K562 (cell line): Measurements from ENCODE around the gene ANKRD34A. TPM values are rescaled to one million over a fixed set of nuclear protein-coding genes. Genes with fewer than 3 reads are reported as not detected.
A peak's percentile ranks its signal among the peaks of the same experiment; 100 is the strongest.

Experiments used
- ATAC-seq: fragments of 200-7000 bp; cut with Tn5 transposase; 3 replicates; pipeline ENCODE4 v1.9.1; 2020; ENCODE audit warnings: moderate library complexity
- BruUV-seq: library from RNA; stranded (reverse); fragments of 400-500 nt; replicated peaks from 2 replicates; lab custom pipeline; 2021; lab: Mats Ljungman, UMichigan
- CTCF ChIA-PET: fragments of 300-600 bp; formaldehyde crosslinking; extraction: SDS; loops from one replicate; lab custom pipeline; 2021; ENCODE audit warnings: low intra/inter-chr PET ratio; lab: Yijun Ruan, JAX
- POLR2A ChIA-PET: fragments of 300-600, 350-650 bp; sonication (Branson Sonifier 250); formaldehyde crosslinking; extraction: SDS; loops from one replicate; lab custom pipeline; 2021; ENCODE audit warnings: antibody characterized with exemption, inconsistent platforms; lab: Yijun Ruan, JAX
- DNase-seq, 4 experiments: peaks; one replicate each; pipeline versions ENCODE4 v3.0.0 to v3.0.0-alpha.2; 2011 to 2018; ENCODE audit warnings: low spot score in 3 of 4, mixed read lengths in 3 of 4; ENCODE audit errors: extremely low read depth in 1 of 4
- FAIRE-seq: peaks from 2 replicates; lab custom pipeline; 2011; peaks lifted over from hg19 to GRCh38; lab: Jason Lieb, UNC
- H2AFZ ChIP-seq: 2 replicates; pipeline ENCODE4 v1.6.0; 2011; ENCODE audit warnings: low read depth, low read length, control low read depth, inconsistent platforms
- H3K27ac ChIP-seq: fragments of 200-600 bp; 3 replicates; pipeline ENCODE4 v1.8.0; 2011; ENCODE audit warnings: low read depth, mild to moderate bottlenecking, control low read depth, inconsistent platforms, low read length, moderate library complexity, mixed read lengths; ENCODE audit errors: extremely low read depth
- H3K27me3 ChIP-seq, 2 experiments: fragments of 300-600 bp in 1 of 2; 2 replicates in 1 of 2; 3 replicates in 1 of 2; pipeline versions ENCODE4 v1.6.0 to v1.8.0; 2011; ENCODE audit warnings: inconsistent platforms in 2 of 2, low read length in 2 of 2, mild to moderate bottlenecking in 1 of 2, mixed read lengths in 1 of 2, moderate library complexity in 1 of 2; ENCODE audit not compliant: control insufficient read depth in 2 of 2, insufficient read depth in 2 of 2
- H3K36me3 ChIP-seq: fragments of 300-600 bp; 3 replicates; pipeline ENCODE4 v1.8.0; 2011; ENCODE audit warnings: mild to moderate bottlenecking, low read length, inconsistent platforms; ENCODE audit not compliant: control insufficient read depth, insufficient read depth
- H3K4me1 ChIP-seq, 2 experiments: fragments of 200-600 bp in 1 of 2; replicated peaks in 1 of 2; 2 replicates in 1 of 2; 3 replicates in 1 of 2; pipeline versions ENCODE4 v1.5.1 to v1.8.0; 2011; ENCODE audit warnings: inconsistent platforms in 2 of 2, low read length in 2 of 2, mild to moderate bottlenecking in 1 of 2, mixed read lengths in 1 of 2, moderate library complexity in 1 of 2; ENCODE audit not compliant: control insufficient read depth in 2 of 2, insufficient read depth in 2 of 2
- H3K4me2 ChIP-seq: 2 replicates; pipeline ENCODE4 v1.6.1; 2011; ENCODE audit warnings: low read length, control low read depth, inconsistent platforms, mixed read lengths; ENCODE audit not compliant: insufficient read depth
- H3K4me3 ChIP-seq: fragments of 200-600 bp; sonication (generic), shearing (Covaris generic); 2 replicates; pipeline ENCODE4 v1.5.1; 2016; ENCODE audit warnings: control low read depth, inconsistent platforms
- H3K79me2 ChIP-seq: fragments of 200-600 bp; 3 replicates; pipeline ENCODE4 v1.8.0; 2011; ENCODE audit warnings: low read length, inconsistent platforms; ENCODE audit not compliant: control insufficient read depth, insufficient read depth
- H3K9ac ChIP-seq, 2 experiments: 2 replicates each; pipeline versions ENCODE4 v1.6.0 to v1.6.1; 2011; ENCODE audit warnings: low read depth in 2 of 2, low read length in 2 of 2, control low read depth in 1 of 2, inconsistent platforms in 1 of 2, mild to moderate bottlenecking in 1 of 2, mixed read lengths in 1 of 2; ENCODE audit not compliant: insufficient read depth in 1 of 2
- H3K9me1 ChIP-seq: one replicate; pipeline ENCODE4 v1.6.0; 2011; ENCODE audit warnings: inconsistent platforms, mild to moderate bottlenecking, low read length, moderate library complexity; ENCODE audit not compliant: control insufficient read depth, insufficient read depth
- H3K9me3 ChIP-seq: replicated peaks from 2 replicates; pipeline ENCODE4 v1.5.1; 2011; ENCODE audit warnings: low read depth, low read length, inconsistent platforms; ENCODE audit not compliant: control insufficient read depth, insufficient read depth
- H4K20me1 ChIP-seq: replicated peaks from 2 replicates; pipeline ENCODE4 v1.6.1; 2011; ENCODE audit warnings: low read length, inconsistent platforms, mixed read lengths; ENCODE audit not compliant: control insufficient read depth, insufficient read depth
- ETS2 ChIP-seq: IDR thresholded peaks from 2 replicates; pipeline ENCODE4 v1.6.1; 2016; ENCODE audit warnings: borderline replicate concordance, missing genetic modification characterization, mild to moderate bottlenecking, moderate library complexity, missing compliant biosample characterization; ENCODE audit not compliant: poor library complexity, severe bottlenecking
- HDAC8 ChIP-seq: fragments of 450-650 bp; IDR thresholded peaks from 2 replicates; pipeline ENCODE4 v1.6.1; 2016; ENCODE audit warnings: mild to moderate bottlenecking, missing genetic modification characterization, moderate library complexity, missing compliant biosample characterization
- HDGF ChIP-seq: fragments of 450-650 bp; IDR thresholded peaks from 2 replicates; pipeline ENCODE4 v1.6.1; 2016
- HEY1 ChIP-seq: fragments of 250-450 bp; sonication (Bioruptor Pico); IDR thresholded peaks from 2 replicates; pipeline ENCODE4 v1.5.0; 2020; ENCODE audit warnings: mild to moderate bottlenecking, moderate library complexity, borderline replicate concordance
- MGA ChIP-seq: fragments of 450-650 bp; IDR thresholded peaks from 2 replicates; pipeline ENCODE4 v1.6.1; 2016; ENCODE audit warnings: mild to moderate bottlenecking, moderate library complexity
- PREB ChIP-seq: sonication (generic); formaldehyde crosslinking; IDR thresholded peaks from 2 replicates; pipeline ENCODE4 v1.8.1; 2023; ENCODE audit warnings: mild to moderate bottlenecking, missing genetic modification reagents
- THRB ChIP-seq: fragments of 450-650 bp; formaldehyde crosslinking; conservative IDR thresholded peaks from 2 replicates; pipeline ENCODE4 v1.4.0; 2022; ENCODE audit warnings: mild to moderate bottlenecking, missing genetic modification characterization
- ZNF121 ChIP-seq: sonication (generic); formaldehyde crosslinking; conservative IDR thresholded peaks from 2 replicates; pipeline ENCODE4 v1.8.0; 2022; ENCODE audit warnings: missing genetic modification reagents
- ZNF75A ChIP-seq: fragments of 450-650 bp; formaldehyde crosslinking; IDR thresholded peaks from 2 replicates; pipeline ENCODE4 v1.4.0; 2020; ENCODE audit warnings: mild to moderate bottlenecking
- in situ Hi-C: fragments of 300-500 bp; cut with MboI; formaldehyde crosslinking; loops from 4 replicates; pipeline ENCODE4 v1.15.0; 2018; ENCODE audit warnings: inconsistent platforms, mixed read lengths
- intact Hi-C: fragments of 100-400 bp; cut with micrococcal nuclease; formaldehyde crosslinking; loops from 2 replicates; pipeline ENCODE4 v1.14.2; 2022
- polyA plus RNA-seq, 8 experiments: library from polyadenylated mRNA; depleted of rRNA in 4 of 8; stranded (reverse) in 5 of 8; unstranded in 3 of 8; fragments of >200 nt; fragmentation: Nextera tagmentation in 2 of 8; fragmentation: Illumina TruSeq in 1 of 8; extraction: Ambion mirVana in 2 of 8; extraction: Trizol in 1 of 8; gene quantifications; 2 replicates each; pipeline versions ENCODE4 v1.2.1 to v1.2.3, GENCODE V29; 2011 to 2014; ENCODE audit warnings: inconsistent platforms in 1 of 8, missing spikeins in 1 of 8
- total RNA-seq, 7 experiments: library from RNA; depleted of rRNA in 6 of 7; stranded (reverse); fragments of >200 nt in 6 of 7; fragmentation: Illumina TruSeq in 2 of 7; extraction: Trizol in 2 of 7; gene quantifications; 2 replicates each; pipeline versions ENCODE4 v1.2.1 to v1.2.3, GENCODE V29; 2011 to 2021; ENCODE audit warnings: low replicate concordance in 1 of 7

ANKRD34A gene
- total and polyA plus RNA-seq, 9 of the 15 experiments (the other 6 are each of a cell fraction or from before 2014, with no cell fraction given): 0.06 to 1.6 (median 0.43) TPM

GRCh38 chr1:145956361-145956760, 8.0 kb downstream of the ANKRD34A start:
- no peaks in the 10 kb centered on the region for H3K36me3 ChIP-seq
- FAIRE-seq: no peak
- no peak for DNase-seq
- H3K9me1 ChIP-seq: no peaks in the 10 kb centered on the region
- H3K9me3 ChIP-seq: no peaks in the 10 kb centered on the region
- H2AFZ ChIP-seq: no peak overlapping the region; the same call in 1 of the 2 replicates
- CTCF ChIA-PET: interaction anchor here (0.5 kb wide), 1 partner anchor 21 kb away, joined by 3 read pairs; no protein-coding TSS in a partner anchor
- H3K9ac ChIP-seq: peak overlapping the region in 1 of 2 experiments; percentile 70; a peak in 2 of 4 replicates
- H3K27ac ChIP-seq: no peak overlapping the region
- H4K20me1 ChIP-seq: no peaks in the 10 kb centered on the region
- BruUV-seq: no TSS peak
- intact Hi-C loops: loop anchor here (2.0 kb wide), 1 partner anchor 24 kb away; no protein-coding TSS in a partner anchor
- no peaks in the 10 kb centered on the region for H3K27me3 ChIP-seq
- peaks cover 29% of the 10 kb centered on the region for H3K79me2 ChIP-seq
- ATAC-seq: no peak
- peak overlapping the region; percentile 91; the same call in 1 of the 2 replicates for H3K4me2 ChIP-seq
- H3K4me1 ChIP-seq: peaks cover 15 to 18% of the 10 kb centered on the region in 2 experiments; a peak in 4 of 5 replicates
- peak overlapping the region; percentile 79 for H3K4me3 ChIP-seq
- in situ Hi-C loops: no loop called here
- POLR2A ChIA-PET: no interaction called here
- TF ChIP-seq ZNF121 (CRISPR knock-in tag) (no peak), MGA (no peak), THRB (CRISPR knock-in tag) (no peak), PREB (CRISPR knock-in tag) (no peak), HEY1 (CRISPR knock-in tag) (no peak), HDAC8 (tag) (no peak), ZNF75A (no peak), ETS2 (tag) (no peak), HDGF (no peak)
